ENCODE results near the gene ATG13.

DNA sequence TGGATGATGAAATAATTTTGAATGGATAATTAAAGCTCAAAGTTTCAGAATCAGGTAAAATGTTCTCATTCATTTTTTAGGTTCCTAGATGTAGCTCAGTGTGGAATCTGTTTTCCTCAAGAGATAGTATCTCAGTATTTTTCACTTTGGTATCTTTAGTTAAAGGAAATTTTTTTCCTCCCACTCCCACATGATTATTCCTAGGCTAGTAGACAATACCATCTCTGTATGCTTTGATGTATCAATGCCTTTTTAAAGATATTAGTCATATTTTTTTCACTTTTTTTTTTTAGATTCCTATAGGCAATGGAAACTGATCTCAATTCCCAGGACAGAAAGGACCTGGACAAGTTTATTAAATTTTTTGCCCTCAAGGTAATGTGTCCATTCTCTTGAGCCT is 26.6 kb downstream of the ATG13 start:
- no peak for TF ChIP-seq FOXM1 (IDR thresholded peaks at IDR 0.05; ENCODE audit: borderline replicate concordance, low read depth)
- TF ChIP-seq YY1 (IDR thresholded peaks at IDR 0.05; ENCODE audit: low read depth) = no peak
- no peak for TF ChIP-seq CEBPB (IDR thresholded peaks at IDR 0.05)
- TF ChIP-seq, protein P1, sequence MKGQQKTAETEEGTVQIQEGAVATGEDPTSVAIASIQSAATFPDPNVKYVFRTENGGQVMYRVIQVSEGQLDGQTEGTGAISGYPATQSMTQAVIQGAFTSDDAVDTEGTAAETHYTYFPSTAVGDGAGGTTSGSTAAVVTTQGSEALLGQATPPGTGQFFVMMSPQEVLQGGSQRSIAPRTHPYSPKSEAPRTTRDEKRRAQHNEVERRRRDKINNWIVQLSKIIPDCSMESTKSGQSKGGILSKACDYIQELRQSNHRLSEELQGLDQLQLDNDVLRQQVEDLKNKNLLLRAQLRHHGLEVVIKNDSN (IDR thresholded peaks at IDR 0.05) = no peak
- TF ChIP-seq RAD21 (IDR thresholded peaks at IDR 0.05; ENCODE audit: low read depth) = no peak
- no peak for TF ChIP-seq EGR1 (IDR thresholded peaks at IDR 0.05)
- TF ChIP-seq TEAD4 (IDR thresholded peaks at IDR 0.05) = no peak
- TF ChIP-seq TAF1 (IDR thresholded peaks at IDR 0.05; ENCODE audit: low read depth) = no peak
- no peak for TF ChIP-seq EP300 (IDR thresholded peaks at IDR 0.05; ENCODE audit: borderline replicate concordance)
- no peak for TF ChIP-seq TCF12 (IDR thresholded peaks at IDR 0.05; ENCODE audit: low read depth)
- TF ChIP-seq, protein P2, sequence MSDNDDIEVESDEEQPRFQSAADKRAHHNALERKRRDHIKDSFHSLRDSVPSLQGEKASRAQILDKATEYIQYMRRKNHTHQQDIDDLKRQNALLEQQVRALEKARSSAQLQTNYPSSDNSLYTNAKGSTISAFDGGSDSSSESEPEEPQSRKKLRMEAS (IDR thresholded peaks at IDR 0.05) = no peak
- TF ChIP-seq, protein P3, sequence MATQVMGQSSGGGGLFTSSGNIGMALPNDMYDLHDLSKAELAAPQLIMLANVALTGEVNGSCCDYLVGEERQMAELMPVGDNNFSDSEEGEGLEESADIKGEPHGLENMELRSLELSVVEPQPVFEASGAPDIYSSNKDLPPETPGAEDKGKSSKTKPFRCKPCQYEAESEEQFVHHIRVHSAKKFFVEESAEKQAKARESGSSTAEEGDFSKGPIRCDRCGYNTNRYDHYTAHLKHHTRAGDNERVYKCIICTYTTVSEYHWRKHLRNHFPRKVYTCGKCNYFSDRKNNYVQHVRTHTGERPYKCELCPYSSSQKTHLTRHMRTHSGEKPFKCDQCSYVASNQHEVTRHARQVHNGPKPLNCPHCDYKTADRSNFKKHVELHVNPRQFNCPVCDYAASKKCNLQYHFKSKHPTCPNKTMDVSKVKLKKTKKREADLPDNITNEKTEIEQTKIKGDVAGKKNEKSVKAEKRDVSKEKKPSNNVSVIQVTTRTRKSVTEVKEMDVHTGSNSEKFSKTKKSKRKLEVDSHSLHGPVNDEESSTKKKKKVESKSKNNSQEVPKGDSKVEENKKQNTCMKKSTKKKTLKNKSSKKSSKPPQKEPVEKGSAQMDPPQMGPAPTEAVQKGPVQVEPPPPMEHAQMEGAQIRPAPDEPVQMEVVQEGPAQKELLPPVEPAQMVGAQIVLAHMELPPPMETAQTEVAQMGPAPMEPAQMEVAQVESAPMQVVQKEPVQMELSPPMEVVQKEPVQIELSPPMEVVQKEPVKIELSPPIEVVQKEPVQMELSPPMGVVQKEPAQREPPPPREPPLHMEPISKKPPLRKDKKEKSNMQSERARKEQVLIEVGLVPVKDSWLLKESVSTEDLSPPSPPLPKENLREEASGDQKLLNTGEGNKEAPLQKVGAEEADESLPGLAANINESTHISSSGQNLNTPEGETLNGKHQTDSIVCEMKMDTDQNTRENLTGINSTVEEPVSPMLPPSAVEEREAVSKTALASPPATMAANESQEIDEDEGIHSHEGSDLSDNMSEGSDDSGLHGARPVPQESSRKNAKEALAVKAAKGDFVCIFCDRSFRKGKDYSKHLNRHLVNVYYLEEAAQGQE (IDR thresholded peaks at IDR 0.05; ENCODE audit: low read depth) = no peak
- TF ChIP-seq ZBTB7A (IDR thresholded peaks at IDR 0.05; ENCODE audit: low read depth) = no peak
- no peak for TF ChIP-seq CREB1 (IDR thresholded peaks at IDR 0.05; ENCODE audit: low read depth)
